SU-DHL-6 (cell line): ENCODE measurements around the gene ARHGAP21.

Experiments
- CTCF ChIP-seq: fragments of 200-600 bp; sonication (generic); IDR thresholded peaks from one replicate; pipeline ENCODE4 v1.5.1; 2017; ENCODE audit warnings: antibody characterized with exemption, mild to moderate bottlenecking, low read length, moderate library complexity; ENCODE audit not compliant: insufficient read depth, poor library complexity, severe bottlenecking
- EZH2phosphoT487 ChIP-seq: fragments of 200-600 bp; sonication (generic), shearing (Covaris generic); conservative IDR thresholded peaks from 2 replicates; pipeline ENCODE4 v1.6.1; 2018; ENCODE audit warnings: mild to moderate bottlenecking, antibody characterized with exemption, low read length, moderate library complexity, mixed read lengths

DNA sequence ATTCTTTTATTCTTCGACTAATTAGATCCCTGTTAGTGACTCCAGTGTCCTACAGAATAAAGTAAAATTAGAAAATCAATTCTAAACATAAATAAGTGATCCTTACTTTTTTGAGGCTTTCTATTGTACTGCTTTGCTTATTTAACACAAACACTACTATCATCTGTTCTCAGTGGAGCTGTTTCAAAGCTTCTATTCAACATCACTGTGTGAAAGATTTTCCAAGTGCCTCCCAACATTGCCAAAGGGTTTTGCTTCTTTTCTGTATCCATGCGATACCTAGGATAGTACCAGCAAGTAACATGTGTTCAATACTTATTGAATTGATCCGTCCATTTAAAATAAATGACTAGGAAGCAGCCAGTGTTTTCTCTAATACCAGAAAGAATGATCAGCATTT, 125.7 kb downstream of the ARHGAP21 start:
- TF ChIP-seq CTCF (no peak), EZH2phosphoT487 (no peak)
